ENCODE results near the gene TM4SF20. TPM values are rescaled to one million over a fixed set of nuclear protein-coding genes. Genes with fewer than 3 reads are reported as not detected.
"Not testable (repeated sequence)": the region's sequence is repeated elsewhere in the genome, so short reads cannot be mapped to it uniquely, and the experiment has no call there.

TM4SF20 gene
- polyA plus RNA-seq, 1 donor from 2014 or later = not detected

GRCh38 chr2:227364585-227365263, 14.4 kb downstream of the TM4SF20 start:
- not testable (repeated sequence) for H3K4me1 Mint-ChIP-seq, H3K36me3 Mint-ChIP-seq, H3K4me3 Mint-ChIP-seq, H3K9me3 Mint-ChIP-seq, H3K27me3 Mint-ChIP-seq
- peak overlapping the region in 1 of 3 donors; percentile 84 for H3K27ac Mint-ChIP-seq

GRCh38 chr2:227363756-227364155, 15.3 kb downstream of the TM4SF20 start:
- Mint-ChIP-seq H3K4me3 (no peak overlapping the region), H3K27ac (no peak overlapping the region), H3K27me3 (no peaks in the 10 kb centered on the region), H3K36me3 (peaks cover 3% of the 10 kb centered on the region), H3K4me1 (peaks cover 0 to 4% (median 0%) of the 10 kb centered on the region in 3 donors), H3K9me3 (no peaks in the 10 kb centered on the region)

- peak overlapping the region in 2 of 3 donors; percentile 2 to 31 for H3K27ac Mint-ChIP-seq
- H3K27me3 Mint-ChIP-seq = no peaks in the 10 kb centered on the region
- no peaks in the 10 kb centered on the region for H3K9me3 Mint-ChIP-seq
- H3K4me3 Mint-ChIP-seq = no peak overlapping the region
- H3K36me3 Mint-ChIP-seq = peaks cover 3% of the 10 kb centered on the region
- peaks cover 0 to 4% (median 0%) of the 10 kb centered on the region in 3 donors for H3K4me1 Mint-ChIP-seq
Observed at GRCh38 chr2:227360351-227360750, 18.8 kb downstream of the TM4SF20 start.

GRCh38 chr2:227351639-227352038, 27.5 kb downstream of the TM4SF20 start:
- H3K9me3 Mint-ChIP-seq = no peaks in the 10 kb centered on the region
- no peaks in the 10 kb centered on the region for H3K27me3 Mint-ChIP-seq
- H3K4me1 Mint-ChIP-seq = no peaks in the 10 kb centered on the region
- H3K36me3 Mint-ChIP-seq = peaks cover 5% of the 10 kb centered on the region
- H3K4me3 Mint-ChIP-seq = no peak overlapping the region
- no peak overlapping the region for H3K27ac Mint-ChIP-seq

- H3K36me3 Mint-ChIP-seq = peaks cover 5% of the 10 kb centered on the region
- no peak overlapping the region for H3K27ac Mint-ChIP-seq
- H3K4me1 Mint-ChIP-seq = no peaks in the 10 kb centered on the region
- no peaks in the 10 kb centered on the region for H3K9me3 Mint-ChIP-seq
- no peak overlapping the region for H3K4me3 Mint-ChIP-seq
- no peaks in the 10 kb centered on the region for H3K27me3 Mint-ChIP-seq
Observed at GRCh38 chr2:227349989-227350612, 29.0 kb downstream of the TM4SF20 start.

- Mint-ChIP-seq H3K4me1 (no peaks in the 10 kb centered on the region), H3K27ac (no peak overlapping the region), H3K27me3 (no peaks in the 10 kb centered on the region), H3K4me3 (no peak overlapping the region), H3K36me3 (peaks cover 5% of the 10 kb centered on the region), H3K9me3 (no peaks in the 10 kb centered on the region)
Observed at GRCh38 chr2:227348324-227348723, 30.8 kb downstream of the TM4SF20 start.

GRCh38 chr2:227347117-227347516, 32.0 kb downstream of the TM4SF20 start:
- no peak overlapping the region for H3K27ac Mint-ChIP-seq
- H3K4me3 Mint-ChIP-seq = no peak overlapping the region
- H3K27me3 Mint-ChIP-seq = no peaks in the 10 kb centered on the region
- H3K36me3 Mint-ChIP-seq = peaks cover 2% of the 10 kb centered on the region
- no peaks in the 10 kb centered on the region for H3K9me3 Mint-ChIP-seq
- no peaks in the 10 kb centered on the region for H3K4me1 Mint-ChIP-seq

GRCh38 chr2:227344231-227344630, 34.9 kb downstream of the TM4SF20 start:
- H3K27me3 Mint-ChIP-seq = no peaks in the 10 kb centered on the region
- no peak overlapping the region for H3K27ac Mint-ChIP-seq
- H3K36me3 Mint-ChIP-seq = peaks cover 2% of the 10 kb centered on the region
- no peaks in the 10 kb centered on the region for H3K4me1 Mint-ChIP-seq
- H3K4me3 Mint-ChIP-seq = no peak overlapping the region
- no peaks in the 10 kb centered on the region for H3K9me3 Mint-ChIP-seq

GRCh38 chr2:227341553-227341952, 37.6 kb downstream of the TM4SF20 start:
- Mint-ChIP-seq H3K27ac (no peak overlapping the region), H3K9me3 (no peaks in the 10 kb centered on the region), H3K4me1 (no peaks in the 10 kb centered on the region), H3K4me3 (no peak overlapping the region), H3K27me3 (no peaks in the 10 kb centered on the region), H3K36me3 (peaks cover 4% of the 10 kb centered on the region)

- Mint-ChIP-seq H3K27ac (no peak overlapping the region), H3K4me3 (no peak overlapping the region), H3K27me3 (no peaks in the 10 kb centered on the region), H3K9me3 (no peaks in the 10 kb centered on the region), H3K4me1 (peaks cover 0 to 5% (median 0%) of the 10 kb centered on the region in 3 donors), H3K36me3 (peaks cover 7% of the 10 kb centered on the region)
Observed at GRCh38 chr2:227340106-227340505, 39.0 kb downstream of the TM4SF20 start.

- H3K27ac Mint-ChIP-seq = no peak overlapping the region
- no peaks in the 10 kb centered on the region for H3K27me3 Mint-ChIP-seq
- peaks cover 9% of the 10 kb centered on the region for H3K36me3 Mint-ChIP-seq
- no peak overlapping the region for H3K4me3 Mint-ChIP-seq
- no peaks in the 10 kb centered on the region for H3K9me3 Mint-ChIP-seq
- H3K4me1 Mint-ChIP-seq = peaks cover 0 to 5% (median 0%) of the 10 kb centered on the region in 3 donors
Observed at GRCh38 chr2:227339098-227339599, 40.0 kb downstream of the TM4SF20 start.

GRCh38 chr2:227337442-227337841, 41.7 kb downstream of the TM4SF20 start:
- H3K4me3 Mint-ChIP-seq = peak overlapping the region in 1 of 4 donors; percentile 43
- H3K4me1 Mint-ChIP-seq = peaks cover 0 to 5% (median 0%) of the 10 kb centered on the region in 3 donors
- no peak overlapping the region for H3K27ac Mint-ChIP-seq
- H3K36me3 Mint-ChIP-seq = peaks cover 14% of the 10 kb centered on the region
- no peaks in the 10 kb centered on the region for H3K27me3 Mint-ChIP-seq
- no peaks in the 10 kb centered on the region for H3K9me3 Mint-ChIP-seq

- no peaks in the 10 kb centered on the region for H3K27me3 Mint-ChIP-seq
- H3K4me3 Mint-ChIP-seq = no peak overlapping the region
- H3K9me3 Mint-ChIP-seq = no peaks in the 10 kb centered on the region
- peaks cover 18% of the 10 kb centered on the region for H3K36me3 Mint-ChIP-seq
- peaks cover 1 to 5% (median 5%) of the 10 kb centered on the region in 3 donors for H3K4me1 Mint-ChIP-seq
- H3K27ac Mint-ChIP-seq = peak overlapping the region in 1 of 3 donors; percentile 0
Observed at GRCh38 chr2:227335713-227336112, 43.4 kb downstream of the TM4SF20 start.

GRCh38 chr2:227326783-227327182, 52.3 kb downstream of the TM4SF20 start:
- Mint-ChIP-seq H3K27me3 (no peaks in the 10 kb centered on the region), H3K4me1 (peaks cover 17 to 36% (median 28%) of the 10 kb centered on the region in 3 donors), H3K27ac (peak overlapping the region in 2 of 3 donors; percentile 76 to 98), H3K4me3 (peak overlapping the region; percentile 94 to 98 (median 98)), H3K9me3 (peaks cover 0 to 3% (median 0%) of the 10 kb centered on the region in 3 donors), H3K36me3 (peaks cover 4% of the 10 kb centered on the region)

- Mint-ChIP-seq H3K4me1 (peaks cover 15 to 36% (median 26%) of the 10 kb centered on the region in 3 donors), H3K27me3 (no peaks in the 10 kb centered on the region), H3K9me3 (peaks cover 0 to 3% (median 0%) of the 10 kb centered on the region in 3 donors), H3K27ac (peak overlapping the region; percentile 39 to 98 (median 95)), H3K4me3 (peak overlapping the region; percentile 94 to 98 (median 98)), H3K36me3 (peaks cover 2% of the 10 kb centered on the region)
Observed at GRCh38 chr2:227325839-227326195, 53.3 kb downstream of the TM4SF20 start.
